Activated CD4-positive, alpha-beta T cell treated with anti-CD3 and anti-CD28 coated beads for 48 hours (primary cell): ENCODE data around the gene EPHB6.

ENCODE experiments used
- DNase-seq: peaks from one replicate; pipeline ENCODE4 v3.0.0-alpha.2; 2020

Gene EPHB6

GRCh38 chr7:142854372-142855113 lies at the start of gene EPHB6:
EPHB6 (plus strand) TSS chr7:142855076; CDS start chr7:142863228, 8,152 bp downstream.
- DNase-seq: peak; percentile 64

GRCh38 chr7:142805350-142806021 lies 49.4 kb upstream of the EPHB6 start:
- DNase-seq: no peak

GRCh38 chr7:142806022-142806356 lies 48.9 kb upstream of the EPHB6 start:
- DNase-seq: no peak

GRCh38 chr7:142806957-142807356 lies 47.9 kb upstream of the EPHB6 start:
- no peak for DNase-seq

- DNase-seq: peak; percentile 65
Measured at GRCh38 chr7:142807855-142808460, 46.9 kb upstream of the EPHB6 start.

- DNase-seq: no peak
Measured at GRCh38 chr7:142808461-142808801, 46.4 kb upstream of the EPHB6 start.

- peak; percentile 96 for DNase-seq
Measured at GRCh38 chr7:142808802-142809583, 45.9 kb upstream of the EPHB6 start.

- DNase-seq: no peak
Measured at GRCh38 chr7:142809671-142810070, 45.2 kb upstream of the EPHB6 start.

- no peak for DNase-seq
Measured at GRCh38 chr7:142811154-142811737, 43.6 kb upstream of the EPHB6 start.

GRCh38 chr7:142812437-142813215 lies 42.2 kb upstream of the EPHB6 start:
- no peak for DNase-seq

GRCh38 chr7:142813226-142813625 lies 41.6 kb upstream of the EPHB6 start:
- no peak for DNase-seq

GRCh38 chr7:142813699-142814098 lies 41.2 kb upstream of the EPHB6 start:
- no peak for DNase-seq

GRCh38 chr7:142814451-142814850 lies 40.4 kb upstream of the EPHB6 start:
- no peak for DNase-seq

GRCh38 chr7:142815134-142815533 lies 39.7 kb upstream of the EPHB6 start:
- DNase-seq: no peak

- no peak for DNase-seq
Measured at GRCh38 chr7:142817506-142817905, 37.4 kb upstream of the EPHB6 start.

- DNase-seq: no peak
Measured at GRCh38 chr7:142819530-142819929, 35.3 kb upstream of the EPHB6 start.

- no peak for DNase-seq
Measured at GRCh38 chr7:142822714-142823113, 32.2 kb upstream of the EPHB6 start.

- no peak for DNase-seq
Measured at GRCh38 chr7:142827951-142828500, 26.9 kb upstream of the EPHB6 start.

GRCh38 chr7:142832417-142832816 lies 22.5 kb upstream of the EPHB6 start:
- no peak for DNase-seq

- DNase-seq: no peak
Measured at GRCh38 chr7:142833174-142834048, 21.5 kb upstream of the EPHB6 start.

- no peak for DNase-seq
Measured at GRCh38 chr7:142835487-142835886, 19.4 kb upstream of the EPHB6 start.
